ENCODE data around the gene SCP2.

Gene SCP2, protein sequence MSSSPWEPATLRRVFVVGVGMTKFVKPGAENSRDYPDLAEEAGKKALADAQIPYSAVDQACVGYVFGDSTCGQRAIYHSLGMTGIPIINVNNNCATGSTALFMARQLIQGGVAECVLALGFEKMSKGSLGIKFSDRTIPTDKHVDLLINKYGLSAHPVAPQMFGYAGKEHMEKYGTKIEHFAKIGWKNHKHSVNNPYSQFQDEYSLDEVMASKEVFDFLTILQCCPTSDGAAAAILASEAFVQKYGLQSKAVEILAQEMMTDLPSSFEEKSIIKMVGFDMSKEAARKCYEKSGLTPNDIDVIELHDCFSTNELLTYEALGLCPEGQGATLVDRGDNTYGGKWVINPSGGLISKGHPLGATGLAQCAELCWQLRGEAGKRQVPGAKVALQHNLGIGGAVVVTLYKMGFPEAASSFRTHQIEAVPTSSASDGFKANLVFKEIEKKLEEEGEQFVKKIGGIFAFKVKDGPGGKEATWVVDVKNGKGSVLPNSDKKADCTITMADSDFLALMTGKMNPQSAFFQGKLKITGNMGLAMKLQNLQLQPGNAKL

DNA sequence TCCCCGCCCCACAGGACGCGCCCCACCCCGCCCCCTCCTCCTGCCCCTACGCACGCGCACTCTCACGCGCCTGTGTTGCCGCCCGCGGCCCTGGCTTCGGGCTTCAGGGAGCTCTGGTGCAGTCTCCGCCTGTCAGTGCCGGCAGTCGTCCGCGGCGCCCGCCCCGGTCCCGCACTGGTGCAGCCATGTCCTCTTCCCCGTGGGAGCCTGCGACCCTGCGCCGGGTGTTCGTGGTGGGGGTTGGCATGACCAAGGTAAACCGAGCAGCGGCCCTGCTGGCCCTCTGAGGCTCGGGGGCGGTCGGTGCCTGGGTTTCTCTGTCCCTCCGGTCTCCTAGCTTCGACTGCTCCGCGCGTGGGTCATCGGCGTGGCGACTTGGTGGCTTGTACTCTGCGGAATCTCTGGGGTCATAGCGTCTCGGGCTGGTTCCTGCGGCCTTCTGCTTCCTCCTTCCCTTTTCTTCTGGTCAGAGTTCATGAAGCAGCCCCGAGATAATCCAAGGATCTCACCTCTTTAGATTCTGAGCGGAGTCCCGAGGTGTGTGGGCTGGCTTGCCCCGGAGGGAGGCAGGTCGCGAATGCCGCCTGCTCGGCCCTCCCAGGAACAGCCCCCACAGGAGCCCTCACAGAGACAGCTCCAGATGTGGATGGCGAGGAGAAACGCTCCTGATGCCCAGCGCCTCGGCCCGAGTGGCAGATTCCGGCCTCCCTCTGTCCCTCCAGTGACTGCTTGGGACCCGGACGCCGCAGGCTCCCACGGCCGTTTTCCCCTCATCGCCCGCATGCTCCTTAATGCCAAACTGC, at the start of gene SCP2:
TSS of gene SCP2 (plus strand) at position 65 of the 803 bp plus-strand sequence. CDS start at position 186, 121 bp downstream.
- peak; percentile 91 for DNase-seq

DNA sequence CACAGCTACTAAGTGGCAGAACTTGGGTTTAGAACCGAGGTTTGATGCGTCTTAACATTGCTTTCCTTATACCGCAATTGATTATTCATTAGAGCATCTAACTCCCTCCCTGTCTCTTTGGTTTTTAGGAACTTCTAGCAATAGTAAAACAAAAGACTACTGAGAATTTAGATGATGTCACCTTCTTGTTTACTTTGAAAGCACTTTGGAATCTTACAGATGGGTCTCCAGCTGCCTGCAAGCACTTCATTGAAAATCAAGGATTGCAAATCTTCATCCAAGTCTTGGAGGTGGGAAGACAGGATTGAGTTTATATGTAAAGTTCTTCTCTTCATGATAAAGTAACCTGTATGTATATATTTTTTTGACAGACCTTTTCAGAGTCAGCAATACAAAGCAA, 49.5 kb upstream of the SCP2 start:
- no peak for DNase-seq

GRCh38 chr1:52880206-52880605, 46.9 kb upstream of the SCP2 start:
- DNase-seq: no peak

DNA sequence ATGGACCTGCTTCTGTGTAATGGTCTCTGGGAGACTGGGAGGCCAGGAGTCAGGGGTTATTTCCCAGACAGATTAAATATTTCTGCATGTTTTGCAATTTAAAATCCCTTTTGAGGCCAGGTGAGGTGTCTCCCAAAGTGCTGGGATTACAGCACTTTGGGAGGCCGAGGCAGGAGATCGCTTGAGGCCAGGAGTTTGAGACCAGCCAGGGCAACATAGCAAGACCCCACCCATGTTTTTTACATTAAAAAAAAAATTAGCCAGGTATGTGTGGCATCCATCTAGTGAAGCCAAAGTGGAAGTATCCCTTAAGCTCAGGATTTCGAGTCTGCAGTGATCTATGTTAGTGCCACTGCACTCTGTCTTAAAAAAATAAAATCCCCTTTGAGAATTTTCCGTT, 39.6 kb upstream of the SCP2 start:
- no peak for DNase-seq

DNA sequence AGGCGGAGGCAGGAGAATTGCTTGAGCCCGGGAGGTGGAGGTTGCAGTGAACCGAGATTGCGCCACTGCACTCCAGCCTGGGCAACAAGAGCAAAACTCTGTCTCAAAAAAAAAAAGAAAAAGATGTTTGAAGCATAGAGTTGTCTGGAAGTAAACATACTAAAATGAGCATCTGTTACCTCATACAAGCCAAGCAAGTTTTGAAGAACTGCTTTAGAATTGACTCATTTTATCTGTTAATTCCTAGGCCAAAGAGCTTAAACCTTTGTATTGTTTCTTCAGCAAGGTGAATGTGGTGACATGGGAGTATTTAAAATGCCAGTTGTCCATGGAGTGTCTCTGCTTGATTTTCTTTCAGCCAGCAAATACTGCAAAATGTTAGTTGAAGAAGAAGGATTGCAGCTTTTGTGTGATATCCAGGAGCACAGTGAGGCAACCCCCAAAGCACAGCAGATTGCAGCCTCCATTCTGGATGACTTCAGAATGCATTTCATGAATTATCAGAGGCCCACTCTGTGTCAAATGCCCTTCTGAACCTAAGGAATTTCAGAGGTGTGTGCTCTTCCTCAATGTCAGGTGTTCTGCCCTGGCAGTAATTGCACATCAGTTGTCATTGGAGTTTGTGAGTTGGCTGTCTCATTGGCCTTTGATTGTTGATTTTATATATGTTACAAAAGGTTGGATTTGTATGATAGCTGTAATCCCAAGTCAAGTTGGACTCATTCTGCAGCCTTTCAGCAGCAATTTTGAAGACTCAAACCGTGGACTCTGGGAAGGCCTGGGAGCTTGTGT, 34.5 kb upstream of the SCP2 start:
- DNase-seq: no peak

GRCh38 chr1:52899445-52899894, 27.6 kb upstream of the SCP2 start:
- DNase-seq: no peak

DNA sequence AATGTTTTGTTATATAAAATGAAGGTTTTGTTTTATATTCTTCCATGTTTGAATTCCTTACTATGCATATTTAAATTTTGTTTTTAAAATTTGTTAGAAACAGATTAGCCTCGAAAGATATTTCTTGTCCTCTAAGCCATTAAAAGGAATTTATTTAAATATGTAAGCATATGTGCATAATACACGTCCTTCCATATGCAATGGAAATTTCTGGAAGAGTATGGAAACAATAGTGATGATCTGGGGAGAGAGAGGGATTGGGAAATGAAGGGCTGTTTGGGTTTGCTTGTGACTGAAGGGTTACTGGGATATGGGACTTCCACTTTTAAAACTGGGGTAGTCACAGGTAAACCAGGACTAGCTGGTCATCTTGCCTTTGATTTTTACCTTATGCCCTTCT, 26.7 kb upstream of the SCP2 start:
- DNase-seq: no peak

DNA sequence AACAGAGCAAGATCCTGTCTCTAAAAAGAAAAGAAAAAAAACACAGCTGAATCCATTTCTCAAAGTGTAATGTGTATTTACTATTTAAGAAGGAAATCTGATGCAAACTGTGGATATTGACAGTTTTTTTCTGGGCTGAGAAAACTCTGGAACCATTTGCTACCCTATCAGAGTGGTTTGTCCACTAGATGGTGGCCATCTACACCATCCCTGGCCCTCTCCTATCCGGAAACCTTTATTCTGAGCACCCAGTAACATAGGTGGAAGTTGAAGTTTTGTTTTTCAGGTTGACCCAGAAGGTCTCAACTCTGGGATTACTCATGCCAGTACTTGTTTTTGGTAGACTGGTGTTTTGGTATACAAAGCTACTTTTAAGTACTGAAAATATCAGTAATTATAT, 25.7 kb upstream of the SCP2 start:
- DNase-seq: no peak

DNA sequence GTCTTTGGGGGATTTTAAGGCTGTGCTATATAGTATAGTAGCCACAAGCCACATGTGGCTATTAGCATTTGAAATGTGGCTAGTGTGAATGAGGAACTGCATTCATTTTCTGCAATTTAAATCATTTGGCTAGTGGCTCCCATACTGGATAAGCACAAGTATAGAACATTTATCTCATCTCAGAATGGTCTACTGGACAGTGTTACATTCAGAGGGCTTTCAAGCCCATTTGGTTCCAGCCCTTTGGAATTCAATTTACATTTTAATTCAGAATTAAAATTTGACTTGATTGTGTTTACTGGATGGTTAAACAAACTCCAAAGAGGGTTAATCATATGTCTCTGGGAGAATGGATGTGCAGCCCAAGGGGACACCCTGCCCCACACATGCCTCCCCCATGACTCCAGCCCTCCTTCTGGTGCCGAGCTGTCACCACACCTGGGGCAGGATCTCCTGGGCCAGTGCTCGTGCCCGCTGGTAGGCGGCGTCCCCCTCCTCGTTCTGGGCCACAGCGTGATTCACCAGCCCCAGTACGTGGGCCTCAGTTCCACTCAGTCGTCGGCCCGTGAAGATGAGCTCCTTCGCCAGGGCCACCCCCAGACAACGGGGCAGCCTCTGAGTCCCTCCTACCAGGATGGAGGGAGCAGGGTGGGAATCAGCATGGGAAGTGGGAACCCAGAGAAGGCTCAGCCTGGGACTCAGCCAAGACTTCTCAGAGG, 22.7 kb upstream of the SCP2 start:
- no peak for DNase-seq

- peak; percentile 68 for DNase-seq
Measured at GRCh38 chr1:52904927-52905698, 22.0 kb upstream of the SCP2 start.

DNA sequence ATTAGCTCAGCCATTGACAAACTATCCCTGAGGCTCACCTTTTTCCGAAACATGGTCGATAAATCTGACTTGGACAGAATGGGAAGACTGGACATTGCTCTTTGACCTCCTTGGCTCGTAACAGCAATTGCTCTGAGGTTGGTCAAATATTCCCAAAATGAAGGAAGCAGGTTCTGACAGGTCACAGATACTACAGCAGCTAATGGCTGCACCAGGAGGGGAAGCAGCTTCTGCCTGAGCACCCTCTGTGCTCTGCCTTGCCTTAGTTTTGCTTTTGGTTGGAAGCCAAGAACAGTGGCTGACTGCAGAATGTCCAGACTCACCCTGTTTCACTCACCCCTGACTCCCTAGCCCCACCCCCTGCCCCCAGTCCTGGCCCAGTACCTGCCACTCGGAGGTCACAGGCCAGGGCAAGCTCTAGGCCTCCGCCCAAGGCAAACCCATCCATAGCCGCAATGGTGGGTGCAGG, 20.9 kb upstream of the SCP2 start:
- no peak for DNase-seq

DNA sequence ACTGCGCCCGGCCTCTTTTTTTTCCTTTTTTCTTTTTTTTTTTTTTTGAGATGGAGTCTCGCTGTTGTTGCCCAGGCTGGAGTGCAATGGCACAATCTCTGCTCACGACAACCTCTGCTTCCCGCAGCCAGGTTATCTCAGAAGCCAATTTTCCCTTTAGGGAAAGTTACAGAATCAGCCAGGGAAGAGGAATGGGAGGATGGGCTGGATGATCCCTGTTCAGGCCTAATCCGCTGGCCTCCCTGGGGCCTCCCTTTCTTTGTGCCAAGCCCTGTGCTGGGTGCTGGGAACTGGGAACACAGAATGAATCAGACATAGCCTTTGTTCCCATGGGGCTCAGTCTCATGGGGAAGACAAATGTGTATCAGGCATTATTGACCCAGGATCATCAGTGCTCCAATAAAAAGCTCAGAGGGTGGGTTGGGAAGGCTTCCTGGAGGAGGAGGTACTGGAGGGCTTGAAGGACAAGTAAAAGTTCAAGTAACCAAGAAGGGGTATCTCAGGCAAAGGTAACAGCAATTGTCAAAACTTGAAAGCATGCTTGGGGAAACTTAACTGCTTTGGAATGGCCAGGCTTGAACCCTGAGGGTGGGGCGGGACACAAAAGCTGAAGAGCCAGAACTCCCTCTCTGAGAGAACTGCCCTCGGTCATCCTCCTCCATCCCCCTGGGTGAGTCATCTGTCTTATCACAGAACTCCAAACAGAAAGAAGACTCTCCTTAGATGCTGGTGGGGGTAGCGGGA, 19.8 kb upstream of the SCP2 start:
- no peak for DNase-seq

DNA sequence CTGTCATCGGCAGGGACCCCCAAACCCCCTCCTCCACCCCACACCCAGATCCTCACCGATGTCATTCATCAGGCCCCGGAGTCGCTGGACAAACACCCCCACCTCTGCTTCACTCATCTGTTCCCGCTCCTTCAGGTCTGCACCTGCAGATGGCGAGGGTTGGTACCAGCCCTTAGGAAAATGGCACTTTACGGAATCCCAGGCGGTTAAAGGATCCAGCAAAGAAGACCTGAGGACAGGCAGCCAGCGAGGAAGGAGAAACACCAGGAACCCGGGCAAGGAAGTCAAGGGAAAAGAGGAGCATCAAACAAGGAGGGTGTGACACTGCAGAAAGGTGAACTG, 19.3 kb upstream of the SCP2 start:
- DNase-seq: no peak

- DNase-seq: no peak
Measured at GRCh38 chr1:52911541-52911940, 15.5 kb upstream of the SCP2 start.

DNA sequence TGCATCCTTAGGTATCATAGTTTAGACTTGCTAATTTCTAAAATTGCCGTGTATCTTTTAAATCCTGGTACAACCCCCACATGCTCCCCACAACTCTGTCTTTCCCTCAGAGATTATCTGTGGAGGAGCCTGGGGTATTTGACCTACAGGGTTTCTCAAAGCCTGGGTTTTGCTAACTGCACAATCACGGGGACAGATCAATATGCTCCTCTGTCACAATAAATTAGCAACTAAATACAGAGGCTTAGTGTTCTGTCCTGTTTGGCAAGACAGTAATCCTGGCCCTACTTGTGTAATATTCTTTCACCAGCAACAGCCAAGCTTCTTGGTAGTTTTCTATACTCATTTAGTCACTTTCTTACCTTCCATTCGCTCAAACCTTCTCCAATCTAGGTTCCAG, 14.1 kb upstream of the SCP2 start:
- no peak for DNase-seq

DNA sequence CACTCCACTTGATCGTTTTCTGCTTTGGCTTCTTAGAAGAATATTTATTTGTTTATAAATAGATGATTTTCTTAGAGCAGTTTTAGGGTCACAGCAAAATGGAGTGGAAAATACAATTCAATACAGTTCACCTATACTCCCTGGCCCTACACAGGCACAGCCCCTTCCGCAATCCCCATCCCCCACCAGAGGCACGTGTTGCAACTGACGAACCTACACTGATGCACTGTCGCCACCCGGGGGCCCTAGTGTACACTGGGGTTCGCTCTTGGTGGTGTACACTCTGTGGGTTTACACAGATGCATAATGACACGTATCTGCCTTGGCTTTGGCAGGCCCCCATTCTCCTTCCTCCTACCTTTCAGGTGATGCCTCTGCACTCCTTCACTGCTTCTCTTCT, 13.5 kb upstream of the SCP2 start:
- DNase-seq: no peak

DNA sequence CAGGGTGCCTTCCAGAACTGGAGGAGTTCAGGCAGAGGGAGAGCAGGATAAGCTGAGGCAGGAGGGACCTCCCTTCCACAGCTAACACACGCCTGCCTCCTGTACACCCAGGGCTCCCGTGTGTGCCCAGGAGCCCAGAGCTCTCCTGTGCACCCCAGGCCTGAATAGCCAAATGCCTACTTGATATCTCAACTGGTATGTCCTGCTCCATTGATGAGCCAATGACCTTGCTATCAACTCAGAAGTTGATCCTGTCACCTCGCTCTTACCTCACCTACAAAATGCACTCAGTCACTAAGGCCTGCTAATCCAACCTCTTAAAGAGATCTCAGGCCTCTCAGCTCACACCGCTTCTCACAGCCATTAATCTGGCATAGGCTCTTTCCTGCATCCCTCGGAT, 12.6 kb upstream of the SCP2 start:
- no peak for DNase-seq

- DNase-seq: no peak
Measured at GRCh38 chr1:52915211-52915854, 11.7 kb upstream of the SCP2 start.

GRCh38 chr1:52915855-52916220, 11.2 kb upstream of the SCP2 start:
- no peak for DNase-seq

DNA sequence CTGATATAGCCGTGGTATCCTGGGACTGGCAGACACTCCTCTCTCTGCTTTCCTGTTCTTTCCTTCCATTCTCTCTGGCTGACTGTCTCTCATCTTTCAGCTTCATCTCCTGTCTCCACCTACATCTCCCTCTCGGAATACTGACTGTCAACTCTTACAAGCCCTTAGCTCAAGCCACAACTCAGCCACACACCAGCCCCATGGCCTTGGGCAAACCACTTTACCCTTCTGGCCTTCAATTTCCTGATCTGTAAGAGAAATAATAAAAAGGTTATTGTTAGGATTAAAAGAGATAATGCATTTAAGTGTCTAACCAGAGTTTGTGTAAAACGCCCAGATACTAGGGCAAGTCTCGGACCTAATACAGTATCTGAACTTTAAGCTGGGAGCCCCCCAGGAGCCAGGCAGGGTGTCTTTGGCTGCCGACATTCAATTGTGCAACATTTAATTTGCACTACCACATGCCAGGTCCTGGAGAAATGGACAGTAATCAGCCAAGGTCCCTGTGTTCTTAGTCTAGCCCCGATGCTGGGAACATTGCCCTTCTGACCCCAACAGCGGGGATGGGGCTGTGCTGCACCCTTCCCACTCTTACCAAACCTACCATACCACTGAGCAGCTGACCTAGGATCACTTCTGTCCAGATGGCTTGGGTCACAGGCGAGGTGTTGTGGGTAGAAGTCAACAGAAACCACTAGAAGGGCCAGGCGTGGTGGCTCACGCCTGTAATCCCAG, 10.7 kb upstream of the SCP2 start:
- DNase-seq: no peak
